Measurements from ENCODE around the gene PRKAA2. TPM values are rescaled to one million over a fixed set of nuclear protein-coding genes. Genes with fewer than 3 reads are reported as not detected.

The PRKAA2 gene
- total and polyA plus RNA-seq, 2 of the 13 experiments (the other 11 are each of a cell fraction or from before 2014, with no cell fraction given) = 6.0 to 7.5 TPM

- TF ChIP-seq ZNF510 (CRISPR knock-in tag; IDR thresholded peaks at IDR 0.05; ENCODE audit: low read depth) = no peak
- no peak for TF ChIP-seq MTF1 (CRISPR knock-in tag; IDR thresholded peaks at IDR 0.05)
- TF ChIP-seq ZNF660 (CRISPR knock-in tag; IDR thresholded peaks at IDR 0.05; ENCODE audit: borderline replicate concordance, low read depth) = no peak
- no peak for TF ChIP-seq PAX8 (CRISPR knock-in tag; IDR thresholded peaks at IDR 0.05; ENCODE audit: borderline replicate concordance)
- no peak for TF ChIP-seq PCBP2 (optimal IDR thresholded peaks at IDR 0.05; ENCODE audit: low read depth, low read length, poor library complexity, severe bottlenecking)
- TF ChIP-seq ZNF335 (CRISPR knock-in tag; IDR thresholded peaks at IDR 0.05) = no peak
- TF ChIP-seq ZNF101 (CRISPR knock-in tag; IDR thresholded peaks at IDR 0.05; ENCODE audit: borderline replicate concordance, low read depth) = no peak
- no peak for TF ChIP-seq IKZF4 (CRISPR knock-in tag; IDR thresholded peaks at IDR 0.05; ENCODE audit: borderline replicate concordance, low read depth, not compliant biosample characterization)
- no peak for TF ChIP-seq ATF7 (IDR thresholded peaks at IDR 0.05)
- no peak for TF ChIP-seq ATF7 (CRISPR knock-in tag; IDR thresholded peaks at IDR 0.05)
- TF ChIP-seq TGIF2 (CRISPR knock-in tag; IDR thresholded peaks at IDR 0.05) = 0 out of 2 replicates have a peak, but pooled peaks have one; percentile 23
- no peak for TF ChIP-seq HNF4G (IDR thresholded peaks at IDR 0.05; ENCODE audit: borderline replicate concordance, low read depth, low read length)
- TF ChIP-seq HNF4G (CRISPR knock-in tag; IDR thresholded peaks at IDR 0.05; ENCODE audit: borderline replicate concordance, low read depth) = 0 out of 2 replicates have a peak, but pooled peaks have one; percentile 8
- no peak for TF ChIP-seq HNRNPL (IDR thresholded peaks at IDR 0.05; ENCODE audit: low read depth, low read length)
- no peak for TF ChIP-seq SP1 (IDR thresholded peaks at IDR 0.05)
- TF ChIP-seq SP1 (CRISPR knock-in tag; IDR thresholded peaks at IDR 0.05) = no peak
- TF ChIP-seq NBN (conservative IDR thresholded peaks at IDR 0.05) = no peak
- no peak for TF ChIP-seq ZNF569 (CRISPR knock-in tag; IDR thresholded peaks at IDR 0.05; ENCODE audit: borderline replicate concordance)
- TF ChIP-seq CEBPB (IDR thresholded peaks at IDR 0.05; ENCODE audit: borderline replicate concordance, low read depth, low read length) = no peak
- TF ChIP-seq SIN3A (IDR thresholded peaks at IDR 0.05; ENCODE audit: borderline replicate concordance, low read depth, low read length) = no peak
Observed at GRCh38 chr1:56644064-56644918, 823 bp upstream of the PRKAA2 start (continued).

All from HepG2 (cell line).